ENCODE results near the gene TBL3.

TBL3 gene

GRCh38 chr16:2004795-2005517 lies 33.1 kb downstream of the TBL3 start:
- TF ChIP-seq SIN3A (IDR thresholded peaks at IDR 0.05; ENCODE audit: borderline replicate concordance, insufficient read depth, low read length): no peak
- no peak for TF ChIP-seq TAF1 (IDR thresholded peaks at IDR 0.05; ENCODE audit: borderline replicate concordance, insufficient read depth, low read length)
- TF ChIP-seq FOXP2 (optimal IDR thresholded peaks at IDR 0.05; ENCODE audit: borderline replicate concordance, extremely low read depth, extremely low read length, insufficient read depth): no peak
- no peak for TF ChIP-seq REST (IDR thresholded peaks at IDR 0.05; ENCODE audit: insufficient read depth in 1 of 2, low read depth in 2 of 2, low read length in 2 of 2)
- no peak for TF ChIP-seq POLR2AphosphoS5 (IDR thresholded peaks at IDR 0.05; ENCODE audit: low read depth, low read length)

GRCh38 chr16:2005646-2006045 lies 33.8 kb downstream of the TBL3 start:
- TF ChIP-seq FOXP2 (optimal IDR thresholded peaks at IDR 0.05; ENCODE audit: borderline replicate concordance, extremely low read depth, extremely low read length, insufficient read depth) (no peak), TAF1 (IDR thresholded peaks at IDR 0.05; ENCODE audit: borderline replicate concordance, insufficient read depth, low read length) (no peak), SIN3A (IDR thresholded peaks at IDR 0.05; ENCODE audit: borderline replicate concordance, insufficient read depth, low read length) (no peak), REST (IDR thresholded peaks at IDR 0.05; ENCODE audit: insufficient read depth in 1 of 2, low read depth in 2 of 2, low read length in 2 of 2) (no peak), POLR2AphosphoS5 (IDR thresholded peaks at IDR 0.05; ENCODE audit: low read depth, low read length) (no peak)

GRCh38 chr16:2006317-2006716 lies 34.5 kb downstream of the TBL3 start:
- TF ChIP-seq REST (IDR thresholded peaks at IDR 0.05; ENCODE audit: insufficient read depth in 1 of 2, low read depth in 2 of 2, low read length in 2 of 2) (no peak), SIN3A (IDR thresholded peaks at IDR 0.05; ENCODE audit: borderline replicate concordance, insufficient read depth, low read length) (no peak), POLR2AphosphoS5 (IDR thresholded peaks at IDR 0.05; ENCODE audit: low read depth, low read length) (no peak), TAF1 (IDR thresholded peaks at IDR 0.05; ENCODE audit: borderline replicate concordance, insufficient read depth, low read length) (no peak), FOXP2 (optimal IDR thresholded peaks at IDR 0.05; ENCODE audit: borderline replicate concordance, extremely low read depth, extremely low read length, insufficient read depth) (no peak)

GRCh38 chr16:2007081-2007836 lies 35.4 kb downstream of the TBL3 start:
- TF ChIP-seq POLR2AphosphoS5 (IDR thresholded peaks at IDR 0.05; ENCODE audit: low read depth, low read length) (no peak), TAF1 (IDR thresholded peaks at IDR 0.05; ENCODE audit: borderline replicate concordance, insufficient read depth, low read length) (no peak), FOXP2 (optimal IDR thresholded peaks at IDR 0.05; ENCODE audit: borderline replicate concordance, extremely low read depth, extremely low read length, insufficient read depth) (no peak), SIN3A (IDR thresholded peaks at IDR 0.05; ENCODE audit: borderline replicate concordance, insufficient read depth, low read length) (no peak), REST (IDR thresholded peaks at IDR 0.05; ENCODE audit: insufficient read depth in 1 of 2, low read depth in 2 of 2, low read length in 2 of 2) (no peak)
